NB4 (cell line): ENCODE results near the gene MRPS2.
"Not testable (repeated sequence)": the region's sequence is repeated elsewhere in the genome, so short reads cannot be mapped to it uniquely, and the experiment has no call there.

ENCODE experiments used
- DNase-seq: peaks from one replicate; pipeline ENCODE4 v3.0.0; 2010; ENCODE audit warnings: low read depth
- H3K4me3 ChIP-seq: one replicate; pipeline ENCODE4 v1.5.1; 2011; ENCODE audit warnings: mild to moderate bottlenecking, low read depth, low read length, moderate library complexity
- MYC ChIP-seq: IDR thresholded peaks from 2 replicates; pipeline ENCODE4 v1.6.1; 2011; ENCODE audit warnings: low read depth, low read length
- POLR2A ChIP-seq: IDR thresholded peaks from 2 replicates; pipeline ENCODE4 v1.6.1; 2011; ENCODE audit warnings: mild to moderate bottlenecking; ENCODE audit not compliant: insufficient read length; ENCODE audit errors: extremely low read depth
- TF ChIP-seq, protein P1 (sequence below): IDR thresholded peaks from one replicate; pipeline ENCODE4 v1.5.1; 2012; ENCODE audit warnings: low read depth, low read length
- TF ChIP-seq, protein P2 (sequence below): IDR thresholded peaks from 2 replicates; pipeline ENCODE4 v1.6.1; 2011; ENCODE audit warnings: low read depth, low read length

Gene MRPS2

DNA sequence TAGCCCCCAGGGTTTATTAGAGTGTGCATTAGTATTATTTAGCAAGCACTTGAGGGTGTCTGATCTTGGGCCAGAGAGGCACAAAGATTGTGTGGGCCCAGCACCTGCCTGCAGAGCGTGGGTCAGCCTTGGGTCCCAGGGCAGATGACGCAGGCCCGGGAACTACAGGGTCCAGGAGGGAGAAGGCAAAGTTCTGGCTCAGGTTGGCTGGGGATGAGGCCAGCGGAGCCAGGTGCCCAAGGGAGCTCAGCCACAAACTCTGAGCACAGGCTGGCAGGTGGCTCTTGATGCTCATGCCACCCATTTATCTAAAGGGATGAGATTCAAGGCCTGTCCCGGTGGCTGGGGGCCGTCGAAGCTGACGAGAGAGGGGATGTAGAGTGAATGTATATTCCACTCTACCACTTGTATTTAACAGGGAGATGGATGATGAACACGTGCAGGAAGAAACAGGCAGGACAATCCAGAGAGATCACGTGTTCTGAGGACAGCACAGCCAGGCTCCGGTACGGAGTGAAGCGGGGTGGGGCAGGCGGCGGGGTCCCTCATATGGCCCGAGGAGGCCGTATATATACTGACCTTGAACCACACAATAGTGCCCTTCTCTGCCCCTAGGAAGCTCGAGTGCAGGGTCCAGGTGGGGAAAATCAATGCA is 44.6 kb downstream of the MRPS2 start:
- no peak overlapping the region for H3K4me3 ChIP-seq
- TF ChIP-seq POLR2A (no peak), MYC (no peak)
- no peak for DNase-seq

- DNase-seq: not testable (repeated sequence)
Measured at GRCh38 chr9:135545646-135546176, 45.2 kb downstream of the MRPS2 start, which contains the start of gene OBP2A. Gene OBP2A, plus strand, starts transcription at chr9:135546126. Its CDS starts 55 bp downstream, at chr9:135546181.

DNA sequence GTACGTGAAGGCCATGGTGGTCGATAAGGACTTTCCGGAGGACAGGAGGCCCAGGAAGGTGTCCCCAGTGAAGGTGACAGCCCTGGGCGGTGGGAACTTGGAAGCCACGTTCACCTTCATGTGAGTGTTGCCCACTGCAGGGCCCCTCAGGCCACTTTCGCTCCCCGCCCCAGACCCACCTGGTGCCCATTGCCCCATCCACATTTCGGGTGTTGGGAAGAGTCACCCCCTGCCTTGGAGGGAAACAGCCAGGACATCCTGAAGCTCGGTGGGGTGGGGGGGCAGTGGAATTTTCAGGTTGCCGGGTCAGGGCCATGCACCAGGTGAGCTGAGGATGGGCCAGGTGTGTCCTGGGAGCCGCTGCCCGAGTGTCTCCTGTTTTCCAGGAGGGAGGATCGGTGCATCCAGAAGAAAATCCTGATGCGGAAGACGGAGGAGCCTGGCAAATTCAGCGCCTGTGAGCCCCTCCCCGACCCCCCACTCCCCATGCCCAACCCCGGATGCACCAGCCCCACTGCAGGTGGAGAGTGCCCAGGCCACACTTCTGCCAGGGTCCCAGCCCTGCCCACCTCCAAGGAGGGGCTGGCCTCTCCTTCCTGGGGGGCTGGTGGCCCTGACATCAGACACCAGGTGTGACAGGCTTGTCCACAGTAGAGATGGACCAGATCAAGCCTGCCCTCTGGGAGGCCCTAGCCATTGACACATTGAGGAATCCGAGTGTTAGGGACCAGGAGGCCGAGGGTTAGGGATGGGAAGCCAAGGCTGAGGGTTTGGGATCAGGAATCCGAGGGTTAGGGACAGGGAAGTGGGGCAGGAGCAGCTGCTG is 46.5 kb downstream of the MRPS2 start:
- DNase-seq, H3K4me3 ChIP-seq: not testable (repeated sequence)

More at GRCh38 chr9:135545646-135546176, 45.2 kb downstream of the MRPS2 start, which contains the start of gene OBP2A:
- not testable (repeated sequence) for H3K4me3 ChIP-seq

DNA sequence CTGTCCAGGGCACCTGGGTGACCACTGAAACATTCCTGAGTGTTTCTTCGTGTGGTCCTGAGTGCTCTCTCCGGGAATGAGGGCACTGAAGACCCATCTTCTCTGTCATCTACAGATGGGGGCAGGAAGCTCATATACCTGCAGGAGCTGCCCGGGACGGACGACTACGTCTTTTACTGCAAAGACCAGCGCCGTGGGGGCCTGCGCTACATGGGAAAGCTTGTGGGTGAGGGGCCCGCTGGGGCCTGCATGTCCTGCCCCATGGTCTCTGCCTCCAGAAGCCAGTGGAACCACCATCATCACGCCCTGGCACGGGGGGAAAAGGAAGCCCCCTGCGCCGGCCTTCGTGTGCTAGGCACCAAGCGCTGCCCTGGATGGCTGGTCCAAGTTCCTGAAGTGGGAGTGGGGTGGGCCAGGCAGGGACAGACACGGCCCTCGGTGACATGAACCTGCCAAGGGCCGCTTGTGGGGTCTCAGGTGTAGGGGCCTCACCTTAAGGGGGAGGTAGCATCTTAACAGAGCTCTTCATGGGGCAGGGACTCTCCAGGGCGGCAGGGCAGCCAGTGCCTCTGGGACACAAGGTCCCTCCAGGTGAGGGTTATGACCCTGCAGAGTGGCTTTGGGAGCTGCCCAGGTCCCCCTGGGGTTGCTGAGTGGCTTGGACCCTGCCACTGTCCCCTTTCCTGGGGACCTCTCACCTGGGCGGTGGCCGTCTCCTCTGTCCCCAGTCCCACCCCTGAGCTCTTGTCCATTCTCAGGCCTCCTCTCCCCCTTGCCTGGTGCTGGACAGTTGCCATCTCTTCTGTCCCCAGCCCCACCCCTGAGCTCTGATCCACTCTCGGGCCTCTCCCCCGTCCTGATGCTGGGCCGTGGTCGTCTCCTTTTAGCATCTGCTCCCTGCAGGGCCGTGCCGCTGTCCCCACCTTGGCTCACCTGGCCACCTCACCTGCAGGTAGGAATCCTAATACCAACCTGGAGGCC is 47.6 kb downstream of the MRPS2 start:
- H3K4me3 ChIP-seq: no peak overlapping the region
- TF ChIP-seq, protein P1, sequence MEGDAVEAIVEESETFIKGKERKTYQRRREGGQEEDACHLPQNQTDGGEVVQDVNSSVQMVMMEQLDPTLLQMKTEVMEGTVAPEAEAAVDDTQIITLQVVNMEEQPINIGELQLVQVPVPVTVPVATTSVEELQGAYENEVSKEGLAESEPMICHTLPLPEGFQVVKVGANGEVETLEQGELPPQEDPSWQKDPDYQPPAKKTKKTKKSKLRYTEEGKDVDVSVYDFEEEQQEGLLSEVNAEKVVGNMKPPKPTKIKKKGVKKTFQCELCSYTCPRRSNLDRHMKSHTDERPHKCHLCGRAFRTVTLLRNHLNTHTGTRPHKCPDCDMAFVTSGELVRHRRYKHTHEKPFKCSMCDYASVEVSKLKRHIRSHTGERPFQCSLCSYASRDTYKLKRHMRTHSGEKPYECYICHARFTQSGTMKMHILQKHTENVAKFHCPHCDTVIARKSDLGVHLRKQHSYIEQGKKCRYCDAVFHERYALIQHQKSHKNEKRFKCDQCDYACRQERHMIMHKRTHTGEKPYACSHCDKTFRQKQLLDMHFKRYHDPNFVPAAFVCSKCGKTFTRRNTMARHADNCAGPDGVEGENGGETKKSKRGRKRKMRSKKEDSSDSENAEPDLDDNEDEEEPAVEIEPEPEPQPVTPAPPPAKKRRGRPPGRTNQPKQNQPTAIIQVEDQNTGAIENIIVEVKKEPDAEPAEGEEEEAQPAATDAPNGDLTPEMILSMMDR: no peak
- TF ChIP-seq, protein P2, sequence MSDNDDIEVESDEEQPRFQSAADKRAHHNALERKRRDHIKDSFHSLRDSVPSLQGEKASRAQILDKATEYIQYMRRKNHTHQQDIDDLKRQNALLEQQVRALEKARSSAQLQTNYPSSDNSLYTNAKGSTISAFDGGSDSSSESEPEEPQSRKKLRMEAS: no peak
- no peak for DNase-seq

DNA sequence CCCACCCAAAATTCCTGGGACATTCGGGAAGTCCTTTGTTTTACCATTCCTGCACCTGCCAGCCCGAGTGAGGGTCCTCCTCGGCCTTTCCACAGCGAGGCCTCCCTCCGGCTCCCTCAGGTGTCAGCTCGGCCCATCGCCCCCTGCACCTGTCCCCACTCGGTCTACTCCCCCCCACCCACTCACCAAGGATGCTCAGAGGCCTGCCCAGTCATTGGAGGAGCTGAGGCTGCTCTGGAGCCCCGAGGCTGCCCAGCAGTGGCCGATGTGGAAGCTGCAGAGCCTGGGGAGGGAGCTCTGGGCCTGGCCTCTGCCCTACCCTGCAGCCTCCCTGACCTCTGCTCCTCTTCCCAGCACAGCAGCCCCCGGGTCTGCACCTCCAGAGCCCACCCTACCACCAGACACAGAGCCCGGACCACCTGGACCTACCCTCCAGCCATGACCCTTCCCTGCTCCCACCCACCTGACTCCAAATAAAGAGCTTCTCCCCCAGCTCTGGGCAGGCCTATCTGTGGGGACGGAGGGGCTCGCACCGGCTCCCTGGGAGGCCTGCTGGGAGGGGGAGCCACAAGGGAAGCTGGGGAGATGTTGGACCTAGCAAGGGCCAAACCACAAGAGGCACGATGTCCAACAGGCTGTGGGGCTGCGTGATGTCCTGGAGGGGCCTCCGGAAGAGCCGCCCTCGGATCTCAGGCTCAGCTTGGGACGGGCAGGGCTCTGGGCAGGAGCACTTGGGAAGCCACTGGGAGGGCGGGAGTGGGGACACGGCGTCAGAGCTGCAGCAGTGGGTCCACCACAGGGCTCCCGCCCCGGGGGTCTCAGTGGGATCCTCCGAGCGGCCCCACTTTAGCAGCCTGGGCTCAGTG is 49.2 kb downstream of the MRPS2 start:
- H3K4me3 ChIP-seq, DNase-seq: not testable (repeated sequence)

GRCh38 chr9:135550344-135550918 is 49.9 kb downstream of the MRPS2 start:
- peak; percentile 18 for DNase-seq
- no peak for TF ChIP-seq POLR2A
- no peak for TF ChIP-seq MYC
- TF ChIP-seq, protein P2: no peak
- H3K4me3 ChIP-seq: no peak overlapping the region

GRCh38 chr9:135551031-135551430 is 50.5 kb downstream of the MRPS2 start:
- TF ChIP-seq, protein P1: no peak
- TF ChIP-seq MYC (no peak), POLR2A (no peak)
- TF ChIP-seq, protein P2: no peak
- no peak overlapping the region for H3K4me3 ChIP-seq
- DNase-seq: no peak

DNA sequence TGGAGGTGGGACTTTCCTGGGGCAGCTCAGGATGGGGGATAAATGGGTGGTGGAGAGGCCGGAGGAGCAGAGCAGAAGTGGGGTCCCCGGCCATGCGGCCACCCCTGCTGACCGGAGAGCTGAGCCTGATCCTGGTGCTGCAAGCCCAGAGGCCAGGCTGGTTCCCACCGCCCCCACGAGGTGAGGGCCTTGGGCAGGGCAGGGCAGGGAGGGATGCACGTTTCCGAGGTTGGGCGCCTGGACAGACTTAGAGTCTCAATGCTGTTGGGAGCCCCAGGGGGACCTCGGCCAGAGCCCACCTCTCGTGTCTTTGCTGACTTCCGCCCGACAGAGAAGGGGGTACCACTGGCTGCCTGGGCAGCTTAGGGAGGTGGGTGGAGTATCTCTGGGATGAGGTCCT is 51.0 kb downstream of the MRPS2 start:
- H3K4me3 ChIP-seq: no peak overlapping the region
- DNase-seq: no peak
- TF ChIP-seq, protein P2: no peak
- TF ChIP-seq, protein P1: no peak
- TF ChIP-seq MYC (no peak), POLR2A (no peak)
